GM21360 (cell line): ENCODE measurements around the gene MYO9B.
"Not testable (repeated sequence)": the region's sequence is repeated elsewhere in the genome, so short reads cannot be mapped to it uniquely, and the experiment has no call there.

Source experiments
- ATAC-seq: cut with Tn5 transposase; IDR thresholded peaks from one replicate; pipeline ENCODE4 v1.9.1; 2021; ENCODE audit warnings: mild to moderate bottlenecking, moderate library complexity; ENCODE audit not compliant: unreplicated experiment

Gene MYO9B

DNA sequence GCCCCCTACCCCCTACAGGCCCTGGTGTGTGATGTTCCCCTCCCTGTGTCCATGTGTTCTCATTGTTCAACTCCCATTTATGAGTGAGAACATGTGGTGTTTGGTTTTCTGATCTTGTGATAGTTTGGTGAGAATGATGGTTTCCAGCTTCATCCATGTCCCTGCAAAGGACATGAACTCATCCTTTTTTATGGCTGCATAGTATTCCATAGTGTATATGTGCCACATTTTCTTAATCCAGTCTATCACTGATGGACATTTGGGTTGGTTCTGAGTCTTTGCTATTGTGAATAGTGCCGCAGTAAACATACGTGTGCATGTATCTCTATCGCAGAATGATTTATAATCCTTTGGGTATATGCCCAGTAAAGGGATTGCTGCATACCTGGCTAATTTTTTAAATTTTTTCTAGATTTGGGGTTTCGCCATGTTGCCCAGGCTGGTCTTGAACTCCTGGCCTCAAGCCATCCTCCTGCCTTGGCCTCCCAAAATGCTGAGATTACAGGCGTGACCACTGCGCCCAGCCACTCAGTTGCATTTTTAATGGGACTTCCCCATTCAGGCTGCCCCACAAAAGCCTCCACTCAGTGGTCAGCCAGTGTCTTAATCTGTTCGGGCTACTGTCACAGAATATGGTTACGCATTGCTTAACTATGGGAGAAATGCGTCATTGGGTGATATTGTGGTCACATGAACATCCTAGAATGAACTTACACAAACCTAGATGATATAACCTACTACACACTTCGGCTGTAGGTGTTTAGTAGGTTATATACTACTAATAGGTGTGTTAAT lies 62.7 kb downstream of the MYO9B start:
- not testable (repeated sequence) for ATAC-seq

DNA sequence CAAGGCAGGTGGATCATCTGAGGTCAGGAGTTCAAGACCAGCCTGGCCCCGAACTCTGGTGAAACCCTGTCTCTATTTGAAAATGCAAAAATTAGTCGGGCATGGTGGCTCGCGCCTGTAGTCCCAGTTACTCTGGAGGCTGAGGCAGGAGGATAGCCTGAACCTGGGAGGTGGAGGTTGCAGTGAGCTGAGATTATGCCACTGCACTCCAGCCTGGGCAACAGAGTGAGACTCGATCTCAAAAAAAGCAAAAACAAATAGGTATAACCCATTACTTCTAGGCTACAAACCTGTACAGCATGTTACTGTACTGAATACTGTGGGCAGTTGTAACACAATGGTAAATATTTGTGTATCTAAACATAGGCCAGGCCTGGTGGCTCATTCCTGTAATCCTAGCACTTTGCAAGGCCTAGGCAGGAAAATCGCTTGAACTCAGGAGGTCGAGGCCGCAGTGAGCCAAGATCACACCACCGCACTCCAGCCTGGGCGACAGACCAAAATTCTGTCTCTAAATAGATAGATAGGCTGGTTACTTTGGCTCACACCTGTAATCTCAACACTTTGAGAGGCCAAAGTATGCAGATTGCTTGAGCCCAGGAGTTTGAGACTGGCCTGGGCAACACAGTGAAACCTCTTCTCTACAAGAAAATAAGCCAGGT lies 63.5 kb downstream of the MYO9B start:
- ATAC-seq: no peak

DNA sequence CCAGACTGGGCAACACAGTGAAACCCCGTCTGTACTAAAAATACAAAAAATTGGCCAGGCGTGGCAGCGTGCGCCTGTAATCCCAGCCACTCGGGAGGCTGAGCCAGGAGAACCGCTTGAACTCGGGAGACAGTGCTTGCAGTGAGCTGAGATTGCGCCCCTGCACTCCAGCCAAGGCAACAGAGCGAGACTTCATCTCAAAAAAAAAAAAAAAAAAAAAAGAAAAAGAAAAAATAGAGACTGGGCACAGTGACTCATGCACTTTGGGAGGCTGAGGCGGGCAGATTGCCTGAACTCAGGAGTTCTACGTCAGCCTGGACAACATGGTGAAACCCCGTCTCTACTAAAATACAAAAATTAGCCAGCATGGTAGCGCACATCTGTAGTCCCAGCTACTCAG lies 69.2 kb downstream of the MYO9B start:
- not testable (repeated sequence) for ATAC-seq

DNA sequence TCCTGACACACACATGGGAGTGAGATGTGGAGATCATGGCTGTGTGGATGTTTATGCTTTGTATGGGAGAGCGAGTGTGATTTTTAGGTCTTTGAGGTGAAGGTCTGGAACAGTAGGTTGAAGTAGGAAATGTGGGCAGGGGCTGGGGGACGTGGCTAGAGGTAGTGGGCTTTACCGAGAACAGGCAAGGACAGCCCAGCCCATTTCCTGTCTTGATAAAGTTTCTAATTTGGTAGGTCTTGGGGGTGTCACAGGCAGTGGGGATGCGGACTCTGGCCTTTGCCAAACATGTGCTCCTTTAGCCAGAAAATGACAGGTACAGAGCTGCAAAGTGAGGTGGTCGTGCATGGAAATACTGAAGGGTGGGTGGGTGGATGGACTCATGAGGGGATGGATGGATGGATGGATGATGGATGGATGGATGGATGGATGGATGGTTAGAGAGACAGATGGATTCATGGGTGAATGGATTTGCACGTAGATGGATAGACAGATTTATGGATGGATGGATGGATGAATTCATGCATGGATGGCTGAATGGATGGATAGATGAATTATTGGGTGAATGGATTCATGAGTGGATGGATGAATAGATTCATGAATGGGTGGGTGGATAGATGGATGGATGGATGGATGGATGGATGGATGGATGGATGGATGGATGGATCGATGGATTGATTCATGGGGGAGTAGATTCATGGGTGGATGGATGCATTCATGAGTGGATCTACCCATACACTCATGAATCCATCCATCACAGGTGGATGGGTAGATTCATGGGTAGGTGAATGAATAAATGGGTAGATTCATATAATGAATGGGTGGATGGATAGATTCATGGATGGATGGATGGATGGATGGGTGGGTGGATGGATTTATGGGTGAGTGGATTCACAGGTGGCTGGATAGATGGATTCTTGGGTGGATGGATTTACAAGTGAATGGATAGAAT lies 70.2 kb downstream of the MYO9B start:
- ATAC-seq: no peak

DNA sequence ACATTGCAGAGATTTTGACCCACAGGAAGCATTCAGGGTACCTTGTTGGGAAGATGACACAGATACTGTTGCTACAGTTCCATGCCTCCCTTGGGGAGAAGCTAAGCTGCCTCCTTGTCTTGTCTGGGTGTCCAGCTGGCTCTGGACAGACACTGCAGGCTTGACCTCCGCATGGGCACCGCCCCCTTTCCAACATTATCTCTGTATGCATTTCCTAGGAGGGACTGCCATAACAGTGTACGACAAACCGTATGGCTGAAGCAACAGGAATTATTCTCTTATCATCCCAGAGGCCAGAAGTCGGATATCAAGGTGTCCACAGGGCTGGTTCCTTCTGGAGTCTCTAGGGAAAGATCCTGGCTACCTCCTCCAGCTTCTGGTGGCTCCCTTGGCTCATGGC lies 72.6 kb downstream of the MYO9B start:
- no peak for ATAC-seq

DNA sequence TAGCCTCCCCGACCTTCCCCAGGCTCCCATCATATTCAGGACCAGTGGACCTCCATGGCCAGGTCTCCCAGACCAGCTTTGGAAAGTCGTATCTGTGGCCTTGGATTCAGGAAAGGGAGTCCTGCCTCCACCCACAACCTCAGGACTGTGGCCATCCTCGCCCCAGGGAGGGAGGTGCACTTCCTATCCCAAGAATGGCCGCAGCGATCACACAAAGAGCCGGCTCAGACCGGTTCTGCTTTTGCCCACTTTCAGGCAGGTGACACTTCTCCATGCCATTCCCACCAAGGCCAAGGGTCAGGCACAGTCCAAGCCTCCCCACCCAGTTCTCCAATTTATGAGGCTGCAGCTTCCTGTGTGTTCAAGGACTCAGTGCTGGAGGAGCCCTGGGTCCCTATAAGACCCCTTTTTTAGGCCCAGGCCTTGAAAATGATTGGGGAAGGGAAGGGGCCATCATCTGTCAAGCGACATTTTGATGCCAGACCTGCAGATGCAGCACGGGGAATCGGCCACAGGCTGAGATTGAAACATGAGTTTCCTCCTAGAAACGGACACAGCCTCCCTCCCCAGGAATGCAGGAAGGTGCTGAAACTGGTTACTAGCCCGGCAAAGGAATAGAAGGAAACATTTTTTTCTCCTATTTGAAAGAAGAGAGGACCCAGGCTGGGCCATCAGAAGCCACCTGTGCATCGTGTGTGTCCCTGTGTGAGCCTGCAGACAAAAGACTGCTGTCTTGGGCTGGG lies 74.0 kb downstream of the MYO9B start:
- no peak for ATAC-seq

DNA sequence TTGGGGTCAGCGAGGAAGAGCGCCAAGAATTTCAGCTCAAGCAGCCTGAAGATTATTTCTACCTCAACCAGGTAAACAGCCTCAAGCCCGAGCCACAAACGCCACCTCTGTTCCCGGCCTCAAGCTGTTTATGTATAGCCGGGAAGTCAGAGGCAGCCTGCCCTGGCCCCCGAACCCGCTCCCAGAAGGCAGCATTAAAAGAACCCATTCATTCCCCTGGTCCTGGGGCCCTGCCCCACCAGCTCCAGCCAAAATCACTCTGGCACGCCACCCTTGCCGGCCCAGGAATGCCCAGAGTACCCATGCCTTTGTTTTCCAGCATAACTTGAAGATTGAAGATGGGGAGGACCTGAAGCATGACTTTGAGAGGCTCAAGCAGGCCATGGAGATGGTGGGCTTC lies 78.4 kb downstream of the MYO9B start:
- ATAC-seq: no peak

DNA sequence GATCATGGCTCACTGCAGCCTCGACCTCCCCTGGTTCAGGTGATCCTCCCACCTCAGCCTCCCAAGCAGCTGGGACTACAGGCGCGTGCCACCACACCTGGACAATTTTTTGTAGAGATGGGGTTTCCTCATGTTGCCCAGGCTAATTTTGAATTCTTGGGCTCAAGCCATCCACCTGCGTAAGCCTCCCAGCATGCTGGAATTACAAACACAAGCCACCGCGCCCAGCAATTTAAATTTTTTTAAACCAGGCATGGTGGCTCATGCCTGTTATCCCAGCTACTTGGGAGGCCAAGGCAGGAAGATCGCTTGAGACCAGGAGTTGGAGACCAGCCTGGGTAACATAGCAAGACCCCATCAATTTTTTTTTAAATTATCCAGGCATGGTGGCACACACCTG lies 79.7 kb downstream of the MYO9B start:
- no peak for ATAC-seq

DNA sequence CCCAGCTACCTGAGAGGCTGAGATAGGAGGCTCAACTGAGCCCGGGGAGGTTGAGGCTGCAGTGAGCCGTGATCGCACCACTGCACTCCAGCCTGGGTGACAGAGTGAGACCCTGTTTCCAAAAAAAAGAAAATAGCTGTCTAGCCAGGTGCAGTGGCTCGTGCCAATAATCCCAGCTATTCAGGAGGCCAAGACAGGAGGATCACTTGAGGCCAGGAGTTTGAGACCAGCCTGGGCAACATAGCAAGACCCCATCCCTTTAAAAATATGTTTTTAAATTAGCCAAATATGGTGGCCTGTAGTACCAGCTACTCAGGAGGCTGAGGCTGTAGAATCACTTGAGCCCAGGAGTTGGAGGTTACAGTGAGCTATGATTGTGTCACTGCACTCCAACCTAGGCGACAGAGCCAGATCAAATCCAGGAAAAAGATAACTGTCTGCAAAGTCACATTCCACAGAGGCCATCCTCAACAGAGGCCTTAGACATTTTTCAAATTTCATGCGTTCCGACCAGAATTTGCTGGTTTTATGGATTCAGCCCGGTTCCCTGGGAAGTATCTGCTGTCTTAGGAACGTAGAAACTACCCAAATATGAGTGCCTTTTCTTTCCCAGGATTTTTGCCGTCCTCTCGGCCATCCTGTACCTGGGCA lies 80.8 kb downstream of the MYO9B start:
- ATAC-seq: no peak

DNA sequence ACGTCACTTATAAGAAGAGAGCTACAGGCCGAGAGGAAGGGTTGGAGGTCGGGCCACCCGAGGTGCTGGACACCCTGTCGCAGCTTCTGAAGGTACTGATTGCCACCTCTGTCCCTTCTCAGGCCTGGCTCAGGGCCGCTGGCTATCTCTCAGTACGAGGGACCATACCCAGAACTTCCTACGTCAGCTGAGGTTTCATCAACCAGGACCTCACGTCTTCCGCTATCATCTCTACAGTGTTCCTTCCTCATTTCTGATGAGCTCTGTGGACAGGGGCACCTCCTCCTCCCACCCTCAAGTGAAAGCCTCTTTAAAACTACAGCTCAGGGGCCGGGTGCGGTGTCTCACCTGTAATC lies 81.3 kb downstream of the MYO9B start:
- no peak for ATAC-seq

DNA sequence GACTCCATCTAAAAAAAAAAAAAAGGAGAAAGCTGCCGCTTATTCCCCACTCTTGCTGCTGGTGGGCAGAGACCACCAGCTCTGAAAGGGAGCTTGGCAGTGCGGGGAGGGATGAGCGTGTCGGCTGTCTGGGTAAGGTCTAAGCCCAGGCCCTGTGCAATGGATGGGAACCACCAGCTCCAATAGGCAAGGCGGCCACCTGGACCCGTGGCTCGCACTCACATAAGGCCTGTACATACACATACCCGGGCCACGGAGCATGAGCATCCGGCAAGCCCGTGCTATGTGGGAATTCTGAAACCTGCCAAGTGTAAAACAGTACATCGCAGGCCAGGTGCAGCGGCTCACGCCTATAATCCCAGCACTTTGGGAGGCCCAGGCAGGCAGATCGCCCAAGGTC lies 83.0 kb downstream of the MYO9B start:
- ATAC-seq: no peak

DNA sequence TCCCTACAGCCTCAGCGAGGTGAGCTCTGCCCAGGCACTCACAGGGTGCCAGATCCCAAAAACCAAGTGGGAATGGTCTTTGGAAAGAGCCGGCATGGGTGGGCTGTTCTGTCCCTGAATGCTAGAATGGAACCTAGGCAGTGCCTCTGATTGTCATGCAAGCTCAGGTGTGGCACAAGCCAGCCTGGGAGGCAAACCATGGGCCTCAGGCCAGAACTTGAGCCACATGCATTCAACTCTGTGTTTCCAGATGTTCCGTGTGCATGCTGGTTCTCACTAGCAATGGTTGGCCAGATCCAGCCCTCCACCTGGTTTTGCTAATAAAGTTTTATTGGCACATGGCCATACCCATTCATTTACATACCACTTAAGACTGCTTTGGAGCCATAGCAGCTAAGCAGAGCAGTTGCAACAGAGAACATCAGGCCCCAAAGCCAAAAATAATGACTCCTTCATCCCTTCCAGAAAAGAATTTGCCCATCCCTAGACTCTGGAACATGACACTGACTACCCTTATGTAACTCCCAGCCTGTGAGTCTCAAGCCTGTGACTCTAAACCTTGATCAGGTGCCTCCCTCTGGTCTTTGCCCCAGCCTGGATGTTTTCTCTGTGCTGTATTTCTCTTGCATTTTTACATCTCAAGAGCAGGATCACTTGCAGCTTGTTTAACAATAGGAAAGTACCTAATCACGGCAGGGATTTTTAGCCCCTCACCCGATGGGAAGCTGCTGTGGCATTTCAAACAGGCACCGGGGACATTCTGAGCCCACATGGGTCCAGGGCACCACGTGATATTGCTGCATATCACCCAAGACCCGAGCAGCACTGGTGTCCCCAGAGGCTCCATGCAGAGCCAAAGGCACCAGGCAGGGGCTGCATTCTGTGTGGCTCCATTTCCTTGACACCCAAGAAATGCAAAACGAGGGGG lies 84.2 kb downstream of the MYO9B start:
- ATAC-seq: no peak

DNA sequence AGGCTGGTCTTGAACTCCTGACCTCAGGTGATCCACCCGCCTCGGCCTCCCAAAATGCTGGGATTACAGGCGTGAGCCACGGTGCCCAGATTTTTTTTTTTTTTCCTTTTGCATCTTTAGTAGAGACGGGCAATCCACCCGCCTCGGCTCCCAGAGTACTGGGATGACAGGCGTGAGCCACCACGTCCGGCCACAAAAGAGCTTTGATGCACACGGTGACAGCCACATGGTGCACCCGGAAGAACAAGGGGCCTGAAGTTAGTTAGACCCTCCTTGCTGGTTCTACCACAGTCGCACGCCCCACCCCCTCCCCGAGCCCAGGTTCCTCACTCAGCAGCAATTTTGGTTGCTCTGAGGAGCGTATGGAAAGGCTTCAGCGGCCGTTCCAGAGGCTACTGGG lies 85.3 kb downstream of the MYO9B start:
- no peak for ATAC-seq

DNA sequence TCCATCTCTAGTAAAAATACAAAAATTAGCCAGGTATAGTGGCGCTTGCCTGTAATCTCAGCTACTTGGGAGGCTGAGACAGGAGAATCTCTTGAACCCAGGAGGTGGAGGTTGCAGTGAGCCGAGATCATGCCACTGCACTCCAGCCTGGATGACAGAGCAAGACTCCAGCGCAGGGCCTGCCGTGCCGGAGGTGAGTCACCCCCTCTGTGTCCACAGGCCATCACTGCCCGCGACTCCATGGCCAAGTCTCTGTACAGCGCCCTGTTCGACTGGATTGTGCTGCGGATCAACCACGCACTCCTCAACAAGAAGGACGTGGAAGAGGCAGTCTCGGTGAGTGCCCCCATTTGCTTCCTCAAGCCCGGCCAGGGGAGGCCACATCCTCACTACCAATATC lies 86.6 kb downstream of the MYO9B start:
- ATAC-seq: not testable (repeated sequence)

DNA sequence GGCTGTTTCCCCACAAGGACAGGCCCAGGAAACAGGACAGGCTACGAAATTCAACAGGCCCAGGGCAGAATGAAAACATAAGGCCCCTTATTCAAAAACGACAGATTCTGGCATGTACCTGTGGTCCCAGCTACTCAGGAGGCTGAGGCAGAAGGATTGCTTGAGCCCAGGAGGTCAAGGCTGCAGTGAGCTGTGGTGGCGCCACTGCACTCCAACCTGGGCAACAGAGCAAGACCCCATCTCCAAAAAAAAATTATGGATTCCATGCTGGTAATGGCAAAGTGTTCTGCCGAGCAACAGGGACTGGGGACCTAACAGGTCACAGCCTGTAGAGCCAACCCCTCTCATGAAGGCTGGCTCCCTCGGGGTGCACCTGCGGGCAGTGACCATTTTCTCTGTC lies 87.0 kb downstream of the MYO9B start:
- ATAC-seq: no peak

DNA sequence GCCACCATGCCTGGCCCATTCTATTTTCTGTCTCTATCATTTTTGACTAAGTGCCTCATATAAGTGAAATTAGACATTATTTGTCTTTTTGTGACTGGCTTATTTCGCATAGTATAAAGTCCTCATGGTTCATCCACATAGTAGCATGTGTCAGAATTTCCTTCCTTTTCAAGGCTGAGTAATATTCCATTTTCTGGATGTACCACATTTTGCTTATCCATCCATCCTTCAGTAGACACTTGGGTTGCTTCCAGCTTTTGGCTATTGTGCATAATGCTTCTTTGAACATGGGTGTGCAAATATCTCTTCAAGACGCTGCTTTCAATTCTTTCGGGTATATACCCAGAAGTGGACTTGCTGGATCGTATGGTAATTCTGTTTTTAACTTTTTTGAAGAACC lies 88.1 kb downstream of the MYO9B start:
- no peak for ATAC-seq

DNA sequence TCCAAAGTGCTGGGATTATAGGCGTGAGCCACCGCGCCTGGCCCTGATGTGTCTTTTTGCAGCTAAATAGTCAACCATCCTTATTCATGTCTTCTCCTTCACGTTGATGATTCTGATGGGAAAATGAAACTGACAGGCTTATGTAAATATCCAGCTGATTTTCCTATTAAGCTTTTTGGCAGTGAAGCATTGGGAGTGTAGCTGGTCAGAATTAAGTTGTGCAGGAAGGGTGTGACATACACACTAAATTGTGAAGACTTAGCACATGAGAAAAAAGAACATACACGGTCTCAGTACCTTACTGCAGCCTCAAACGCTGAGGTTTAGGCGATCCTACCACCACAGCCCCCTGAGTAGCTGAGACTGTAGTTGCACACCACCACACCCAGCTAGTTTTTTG lies 89.1 kb downstream of the MYO9B start:
- ATAC-seq: no peak

DNA sequence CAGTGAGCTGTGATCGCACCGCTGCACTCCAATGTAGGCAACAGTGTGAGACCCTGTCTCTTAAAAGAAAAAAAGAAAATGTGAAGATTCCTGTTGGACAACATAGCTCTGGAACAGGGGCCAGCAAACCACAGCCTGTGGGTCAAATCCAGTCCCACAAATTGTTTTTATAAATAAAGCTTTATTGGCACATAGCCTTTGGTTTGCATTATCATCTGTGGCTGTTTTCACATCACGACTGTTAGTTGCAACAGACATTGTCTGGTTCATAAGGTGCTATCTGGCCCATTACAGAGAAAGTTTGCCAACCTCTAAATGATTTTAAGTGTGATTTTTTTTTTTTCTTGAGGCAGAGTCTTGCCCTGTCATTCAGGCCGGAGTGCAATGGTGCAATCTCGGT lies 90.1 kb downstream of the MYO9B start:
- no peak for ATAC-seq

DNA sequence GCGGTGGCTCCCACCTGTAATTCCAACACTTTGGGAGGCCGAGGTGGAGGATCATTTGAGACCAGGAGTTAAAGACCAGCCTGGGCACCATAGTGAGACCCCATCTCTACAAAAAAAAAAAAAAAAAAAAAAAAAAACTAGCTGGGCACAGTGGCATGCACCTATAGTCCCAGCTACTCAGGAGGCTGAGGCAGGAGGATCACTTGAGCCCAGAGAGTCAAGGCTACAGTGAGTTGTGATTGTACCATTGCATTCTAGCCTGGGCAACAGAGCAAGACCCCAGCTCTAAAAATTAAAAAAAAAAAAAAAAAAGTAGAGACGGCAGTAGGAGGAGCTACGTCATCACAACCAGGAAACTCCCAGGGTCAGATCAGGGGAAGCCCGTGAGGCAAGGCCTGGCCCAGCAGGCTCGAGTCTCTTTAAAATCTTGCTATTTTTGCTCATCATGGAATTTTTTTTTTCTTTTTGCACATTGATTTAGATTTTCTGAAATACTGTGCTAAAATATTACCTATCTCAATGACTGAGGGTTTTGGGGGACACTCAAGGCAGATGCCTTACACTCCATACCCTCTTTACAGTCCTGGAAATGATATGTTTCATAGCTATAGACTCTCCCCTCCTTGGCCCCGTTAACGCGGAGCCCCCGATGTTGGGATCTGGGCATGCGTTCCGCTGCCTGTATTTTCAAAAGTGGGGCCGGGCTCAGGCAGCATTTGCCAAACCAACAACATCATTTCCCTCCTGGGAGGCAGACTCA lies 95.1 kb downstream of the MYO9B start:
- ATAC-seq: no peak
